ENCODE measurements around the gene DCDC2.
"Not testable (repeated sequence)": the region's sequence is repeated elsewhere in the genome, so short reads cannot be mapped to it uniquely, and the experiment has no call there.

Gene DCDC2

GRCh38 chr6:24228681-24229255, 129.1 kb downstream of the DCDC2 start:
- DNase-seq (ENCODE audit: low read depth in 2 of 3, low spot score in 1 of 3): no peak

DNA sequence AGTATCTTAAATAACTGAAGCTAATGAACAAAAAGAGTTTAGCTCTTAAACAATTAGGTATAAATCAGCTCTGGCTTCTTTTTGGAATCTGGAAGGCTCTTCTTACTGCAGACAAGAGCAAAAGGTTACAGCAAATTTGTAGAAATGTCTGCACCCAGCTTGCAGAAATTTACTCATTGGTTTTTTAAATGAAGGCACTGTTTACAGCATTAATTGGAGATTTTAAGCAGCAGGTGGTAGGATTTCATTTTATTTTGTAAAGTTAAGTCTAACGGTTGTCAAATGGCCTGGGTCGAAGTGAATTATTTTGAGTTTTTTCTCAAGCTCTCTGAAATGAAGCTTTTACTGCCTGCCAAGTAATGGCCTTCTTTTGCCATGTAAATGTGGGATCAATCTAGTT, 129.7 kb downstream of the DCDC2 start:
- no peak for DNase-seq (ENCODE audit: low read depth in 2 of 3, low spot score in 1 of 3)

GRCh38 chr6:24227556-24227955, 130.3 kb downstream of the DCDC2 start:
- DNase-seq (ENCODE audit: low read depth in 2 of 3, low spot score in 1 of 3): no peak

- DNase-seq (ENCODE audit: low read depth in 2 of 3, low spot score in 1 of 3): no peak
Observed at GRCh38 chr6:24226541-24226940, 131.3 kb downstream of the DCDC2 start.

DNA sequence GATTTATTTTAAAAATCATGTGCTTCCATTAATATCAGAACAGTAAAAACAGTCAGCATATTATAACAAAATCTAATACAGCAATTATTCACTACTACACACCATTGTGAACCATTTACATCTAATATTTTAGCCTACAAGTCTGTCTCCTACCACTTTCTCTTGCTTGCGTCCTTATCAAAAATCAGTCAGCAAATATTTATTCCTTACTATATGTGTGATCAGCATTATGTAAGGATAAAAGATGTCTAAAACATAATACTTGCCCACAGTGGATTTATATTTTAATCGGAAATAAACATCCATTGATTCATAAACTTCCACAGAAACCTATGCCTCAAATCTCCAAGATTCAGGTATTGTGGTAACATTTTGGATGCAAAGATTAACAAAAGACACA, 132.0 kb downstream of the DCDC2 start:
- no peak for DNase-seq (ENCODE audit: low read depth in 2 of 3, low spot score in 1 of 3)

DNA sequence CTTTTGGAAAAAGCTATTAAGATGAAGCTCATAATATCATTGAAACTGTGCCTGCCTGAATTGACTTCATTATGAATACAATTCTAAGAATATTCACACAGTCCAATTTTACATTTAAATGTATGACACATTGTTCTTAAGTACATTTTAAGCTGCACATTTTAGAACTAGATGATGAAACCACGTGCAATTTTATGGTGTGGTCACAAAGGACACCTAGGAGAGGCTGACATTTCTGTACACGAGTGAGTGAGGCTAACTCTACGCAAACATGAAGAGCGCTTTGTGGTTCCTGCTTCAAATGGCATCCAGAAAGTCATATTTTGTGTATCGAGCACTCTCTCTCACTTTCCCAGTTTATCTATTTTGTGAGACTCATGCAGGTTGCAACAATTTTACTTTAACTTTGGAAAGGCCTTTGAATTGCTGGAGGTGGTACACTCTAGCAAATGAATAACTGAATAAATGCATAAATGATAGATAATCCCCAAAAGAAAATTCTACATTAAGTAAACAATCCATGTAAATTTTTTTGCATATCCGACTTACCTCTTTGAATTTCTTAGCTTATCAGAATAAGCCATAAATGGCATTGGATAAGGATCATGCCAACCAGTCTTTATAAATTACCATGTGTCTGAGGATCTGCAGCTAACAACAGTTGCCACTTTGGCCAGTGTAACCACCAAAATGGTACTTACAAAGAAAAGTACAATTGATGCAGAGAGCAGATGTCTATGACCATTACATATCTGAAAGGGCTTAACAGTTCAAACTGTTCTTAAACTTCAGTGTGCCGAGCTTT, 134.5 kb downstream of the DCDC2 start:
- DNase-seq (ENCODE audit: low read depth in 2 of 3, low spot score in 1 of 3): no peak

GRCh38 chr6:24219670-24220069, 138.2 kb downstream of the DCDC2 start:
- no peak for DNase-seq (ENCODE audit: low read depth in 2 of 3, low spot score in 1 of 3)

DNA sequence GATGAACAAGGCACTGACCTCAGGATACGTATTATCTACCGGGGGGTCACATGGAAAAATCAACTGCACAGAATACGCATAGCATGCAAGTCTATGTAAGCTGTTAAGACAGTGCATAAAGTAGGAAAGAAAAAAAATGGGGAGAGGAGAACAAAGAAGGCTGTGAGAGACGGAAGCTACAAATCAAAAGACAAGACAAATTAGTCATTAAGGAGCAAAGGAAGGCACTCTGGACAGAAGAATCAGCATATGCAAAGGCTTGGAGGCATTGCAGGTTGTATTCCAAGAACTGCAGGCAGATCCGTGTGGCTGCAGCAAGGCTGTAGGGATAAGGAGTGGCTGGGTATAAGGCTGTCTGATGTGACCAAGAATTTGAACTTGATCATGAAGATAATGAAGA, 142.9 kb downstream of the DCDC2 start:
- no peak for DNase-seq (ENCODE audit: low read depth in 2 of 3, low spot score in 1 of 3)

DNA sequence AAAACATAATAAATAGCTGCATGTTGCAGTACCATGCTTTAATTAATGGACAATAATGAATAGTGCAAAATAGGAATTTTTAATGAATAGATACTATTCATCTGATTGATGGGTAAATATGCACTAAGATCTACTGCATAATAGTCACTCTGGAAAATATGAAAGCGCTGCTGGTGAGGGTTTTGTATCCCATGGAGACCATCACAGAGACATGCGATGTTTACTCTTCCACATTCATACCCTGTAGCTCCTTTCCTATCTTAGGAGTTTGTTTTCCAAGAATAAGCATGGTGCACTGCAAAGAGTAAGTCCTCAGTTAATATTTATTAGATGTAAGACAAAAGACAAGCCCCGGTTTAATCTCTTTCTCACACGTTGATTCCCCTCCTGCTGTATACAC, 150.4 kb downstream of the DCDC2 start:
- DNase-seq (ENCODE audit: low read depth in 2 of 3, low spot score in 1 of 3): no peak

DNA sequence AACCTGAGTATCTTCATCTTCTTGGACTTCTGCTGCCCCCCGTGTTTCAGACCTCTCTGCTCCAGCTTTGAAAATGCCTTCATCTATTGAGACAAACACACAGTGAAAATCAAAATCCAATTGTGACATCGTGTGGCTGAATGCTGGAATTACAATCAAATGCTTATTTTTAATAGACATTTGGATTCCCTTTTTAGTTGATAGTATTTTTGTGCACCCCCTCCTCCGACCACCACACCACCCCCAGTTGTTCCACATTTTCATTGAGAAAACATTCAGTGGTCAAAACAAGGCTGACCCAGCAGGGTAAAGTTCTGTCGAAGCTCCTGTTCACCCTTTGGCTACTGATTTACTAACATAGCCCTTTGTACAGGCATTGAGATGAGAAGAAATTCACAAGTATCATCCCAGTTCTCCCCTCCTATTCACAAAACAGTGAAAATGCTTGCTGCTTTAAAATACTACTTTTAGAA, 152.8 kb downstream of the DCDC2 start:
- peak in 1 of 3 donors; percentile 26 for DNase-seq (ENCODE audit: low read depth in 2 of 3, low spot score in 1 of 3)

DNA sequence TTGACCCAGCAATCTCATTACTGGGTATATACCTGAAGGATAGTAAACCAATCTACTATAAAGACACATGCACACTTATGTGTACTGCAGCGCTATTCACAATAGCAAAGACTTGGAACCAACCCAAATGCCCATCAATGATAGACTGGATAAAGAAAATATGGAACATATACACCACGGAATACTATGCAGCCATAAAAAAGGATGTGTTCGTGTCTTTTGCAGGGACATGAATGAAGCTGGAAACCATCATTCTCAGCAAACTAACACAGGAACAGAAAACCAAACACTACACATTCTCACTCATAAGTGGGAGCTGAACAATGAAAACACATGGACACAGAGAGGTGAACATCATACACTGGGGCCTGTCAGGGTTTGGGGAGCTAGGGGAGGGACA, 153.7 kb downstream of the DCDC2 start:
- not testable (repeated sequence) for DNase-seq (ENCODE audit: low read depth in 2 of 3, low spot score in 1 of 3)

DNA sequence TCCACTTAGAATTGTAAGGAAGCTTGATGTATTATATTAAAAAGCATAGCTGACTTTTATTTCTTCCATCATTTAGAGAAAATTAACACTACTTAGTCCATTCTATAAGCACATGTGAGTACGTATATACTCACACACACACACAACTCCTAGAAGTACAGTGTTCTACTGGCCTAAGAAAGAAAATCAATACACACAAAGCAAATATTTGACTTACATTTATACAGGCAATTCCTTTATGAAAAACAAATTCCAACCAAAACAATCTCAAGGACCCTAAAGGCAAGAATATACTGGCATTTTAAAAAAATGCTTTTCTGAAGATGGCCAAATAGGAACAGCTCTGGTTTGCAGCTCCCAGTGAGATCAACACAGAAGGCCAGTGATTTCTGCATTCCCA, 160.0 kb downstream of the DCDC2 start:
- DNase-seq (ENCODE audit: low read depth in 2 of 3, low spot score in 1 of 3): no peak

GRCh38 chr6:24195836-24196597, 161.8 kb downstream of the DCDC2 start:
- DNase-seq (ENCODE audit: low read depth in 2 of 3, low spot score in 1 of 3): no peak

GRCh38 chr6:24194978-24195700, 162.7 kb downstream of the DCDC2 start:
- no peak for DNase-seq (ENCODE audit: low read depth in 2 of 3, low spot score in 1 of 3)

DNA sequence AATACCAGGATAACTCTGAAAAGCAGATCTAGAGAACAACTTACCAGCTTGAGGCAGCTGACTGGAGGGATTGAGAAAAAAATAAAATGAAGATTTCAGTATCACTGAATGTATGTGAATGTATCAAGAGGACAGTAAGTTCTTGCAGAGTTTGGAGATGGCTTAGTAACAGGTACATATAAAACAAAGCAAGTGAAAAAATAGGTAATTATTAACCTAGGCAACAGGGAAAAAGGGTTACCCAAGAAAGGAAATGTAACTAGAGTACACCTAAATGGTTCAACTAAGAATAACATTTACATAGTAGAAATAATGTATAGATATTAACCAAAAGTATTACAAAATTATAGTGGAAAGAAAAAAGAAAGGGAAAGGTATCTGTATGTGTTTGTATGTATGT, 164.5 kb downstream of the DCDC2 start:
- DNase-seq (ENCODE audit: low read depth in 2 of 3, low spot score in 1 of 3): no peak

- DNase-seq (ENCODE audit: low read depth in 2 of 3, low spot score in 1 of 3): no peak
Observed at GRCh38 chr6:24191346-24191745, 166.5 kb downstream of the DCDC2 start.

DNA sequence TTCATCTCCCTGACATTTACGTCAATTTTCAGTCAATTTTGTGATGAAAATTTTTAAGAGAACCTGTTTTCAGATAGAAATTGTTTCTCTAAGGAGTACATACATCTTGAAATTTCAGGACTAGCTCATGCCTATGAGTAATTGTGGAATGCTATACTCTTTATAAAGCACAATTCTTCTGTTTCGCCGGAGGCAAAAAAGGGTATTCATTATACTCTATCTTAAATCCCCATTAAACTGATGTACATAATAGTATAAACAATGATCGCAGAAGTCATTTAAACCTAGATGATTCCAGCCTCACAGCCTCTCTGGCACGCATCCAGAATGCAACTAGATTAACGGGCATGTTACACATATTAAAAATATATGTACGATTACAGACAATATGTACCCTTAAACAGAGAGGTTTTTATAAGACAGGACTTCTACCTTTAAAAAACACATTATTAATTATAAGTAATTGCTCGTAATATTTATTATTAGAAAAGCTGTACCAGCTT, 169.2 kb downstream of the DCDC2 start:
- DNase-seq (ENCODE audit: low read depth in 2 of 3, low spot score in 1 of 3): no peak

DNA sequence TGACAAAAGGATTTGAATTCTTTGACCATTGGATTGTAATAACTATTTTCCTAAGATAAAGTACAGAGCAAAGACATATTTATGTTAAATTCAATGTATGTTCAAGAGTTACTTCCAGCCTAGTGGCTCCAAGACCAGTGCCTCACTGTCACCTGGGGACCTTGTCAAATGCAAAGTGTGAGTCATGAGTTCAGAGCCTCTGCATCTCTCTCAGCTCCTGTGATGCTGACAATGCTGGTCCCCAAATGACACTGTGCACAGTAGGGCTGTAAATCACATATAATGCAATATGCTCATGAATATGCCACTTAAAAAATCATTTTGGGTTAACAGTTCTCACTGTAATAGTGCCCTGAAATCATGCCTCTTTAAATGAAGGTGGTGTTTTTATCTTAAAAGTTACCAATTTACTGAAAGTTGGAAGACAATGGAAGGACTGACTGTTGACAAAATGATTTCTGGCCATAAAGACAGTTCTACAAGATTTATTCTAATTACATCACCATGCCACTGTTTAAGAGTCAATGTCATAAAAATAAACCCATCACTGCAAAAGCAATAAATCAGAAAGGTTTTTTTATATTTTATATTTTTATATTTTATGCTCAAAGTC, 169.8 kb downstream of the DCDC2 start:
- DNase-seq (ENCODE audit: low read depth in 2 of 3, low spot score in 1 of 3): no peak

GRCh38 chr6:24186349-24186748, 171.5 kb downstream of the DCDC2 start:
- DNase-seq (ENCODE audit: low read depth in 2 of 3, low spot score in 1 of 3): no peak

GRCh38 chr6:24183584-24183983, 174.3 kb downstream of the DCDC2 start:
- DNase-seq (ENCODE audit: low read depth in 2 of 3, low spot score in 1 of 3): no peak

DNA sequence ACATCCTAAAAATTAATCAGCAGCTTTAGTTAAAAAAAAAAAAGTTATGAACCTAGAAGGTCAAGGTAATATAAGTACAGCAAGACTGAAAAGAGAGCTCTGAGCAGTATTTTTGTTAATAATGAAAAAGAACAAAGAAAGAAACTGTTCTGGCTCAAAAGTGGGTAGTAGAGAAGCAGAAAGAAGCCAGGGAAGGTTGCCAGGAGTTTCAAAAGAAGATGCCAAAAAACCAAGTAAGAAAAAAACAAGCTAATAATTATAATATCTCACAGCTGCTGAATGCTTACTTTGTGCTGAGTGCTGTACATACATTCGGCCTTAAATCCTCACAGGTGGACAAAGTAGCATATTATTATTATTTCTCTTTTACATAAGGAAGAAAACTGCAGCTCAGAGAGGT, 200.0 kb downstream of the DCDC2 start:
- DNase-seq (ENCODE audit: low read depth in 2 of 3, low spot score in 1 of 3): no peak

Data from stimulated activated CD4-positive, alpha-beta T cell treated with anti-CD3 and anti-CD28 coated beads, Interleukin-12 subunit alpha, Interleukin-12 subunit beta, amount 100 ng/mL, for 48 hours (primary cell).